Fibroblast of lung (primary cell): ENCODE measurements around the gene FAM107B. TPM values are rescaled to one million over a fixed set of nuclear protein-coding genes. Genes with fewer than 3 reads are reported as not detected.

Experiments
- DNase-seq, 2 donors: peaks; one replicate each; pipeline versions ENCODE4 v3.0.0 to v3.0.0-alpha.2; 2010; ENCODE audit warnings: low read depth in 2 of 2
- H2AFZ ChIP-seq: 2 replicates; pipeline ENCODE4 v1.5.1; 2012; ENCODE audit warnings: low read length, control low read depth, inconsistent platforms
- H3K27ac ChIP-seq: 2 replicates; pipeline ENCODE4 v1.5.1; 2011; ENCODE audit warnings: low read length, control low read depth; ENCODE audit not compliant: insufficient read depth
- H3K27me3 ChIP-seq: 2 replicates; pipeline ENCODE4 v1.5.1; 2011; ENCODE audit warnings: mild to moderate bottlenecking, low read length; ENCODE audit not compliant: control insufficient read depth, insufficient read depth
- H3K36me3 ChIP-seq: 2 replicates; pipeline ENCODE4 v1.5.1; 2011; ENCODE audit warnings: low read length; ENCODE audit not compliant: control insufficient read depth, insufficient read depth
- H3K4me1 ChIP-seq: 2 replicates; pipeline ENCODE4 v1.5.1; 2011; ENCODE audit warnings: low read length; ENCODE audit not compliant: control insufficient read depth, insufficient read depth; ENCODE audit errors: extremely low read depth
- H3K4me2 ChIP-seq: 2 replicates; pipeline ENCODE4 v1.5.1; 2011; ENCODE audit warnings: low read length, control low read depth; ENCODE audit not compliant: insufficient read depth; ENCODE audit errors: extremely low read depth
- H3K4me3 ChIP-seq, 4 experiments: fragments of 200-600 bp in 1 of 4; sonication (generic) in 1 of 4; replicated peaks in 1 of 4; 2 replicates each; pipeline ENCODE4 v1.5.1; 2011 to 2016; ENCODE audit warnings: low read length in 4 of 4, low read depth in 3 of 4, mild to moderate bottlenecking in 3 of 4, control low read depth in 2 of 4, inconsistent platforms in 1 of 4, mixed read lengths in 1 of 4; ENCODE audit not compliant: insufficient read depth in 1 of 4; ENCODE audit errors: control extremely low read depth in 1 of 4
- H3K79me2 ChIP-seq: 2 replicates; pipeline ENCODE4 v1.5.1; 2012; ENCODE audit warnings: mild to moderate bottlenecking, low read length, inconsistent platforms; ENCODE audit not compliant: control insufficient read depth, insufficient read depth
- H3K9ac ChIP-seq: 2 replicates; pipeline ENCODE4 v1.5.1; 2011; ENCODE audit warnings: mild to moderate bottlenecking, low read length, control low read depth; ENCODE audit not compliant: insufficient read depth
- H3K9me3 ChIP-seq: 2 replicates; pipeline ENCODE4 v1.5.1; 2012; ENCODE audit warnings: low read depth, low read length; ENCODE audit not compliant: control insufficient read depth, insufficient read depth
- H4K20me1 ChIP-seq: 2 replicates; pipeline ENCODE4 v1.5.1; 2011; ENCODE audit warnings: low read length; ENCODE audit not compliant: control insufficient read depth, insufficient read depth; ENCODE audit errors: extremely low read depth
- CTCF ChIP-seq, 2 donors: IDR thresholded peaks in 1 of 2; conservative IDR thresholded peaks in 1 of 2; 1 replicate in 1 of 2; 2 replicates in 1 of 2; pipeline ENCODE4 v1.5.1; 2011 to 2012; ENCODE audit warnings: low read length in 2 of 2, control low read depth in 1 of 2, inconsistent platforms in 1 of 2, low read depth in 1 of 2, mild to moderate bottlenecking in 1 of 2
- EZH2 ChIP-seq: IDR thresholded peaks from 2 replicates; pipeline ENCODE4 v1.5.1; 2012; ENCODE audit warnings: low read length, control low read depth, mild to moderate bottlenecking; ENCODE audit errors: missing control alignments
- polyA minus RNA-seq: library from RNA; depleted of rRNA, polyadenylated mRNA; stranded (reverse); fragments of >200 nt; gene quantifications from 2 replicates; pipeline ENCODE4 v1.2.3, GENCODE V29; 2011; ENCODE audit warnings: low replicate concordance
- polyA plus RNA-seq, 2 donors: library from polyadenylated mRNA; depleted of rRNA in 1 of 2; stranded (reverse) in 1 of 2; unstranded in 1 of 2; fragments of >200 nt; gene quantifications; 2 replicates each; pipeline ENCODE4 v1.2.1, GENCODE V29; 2011 to 2012; ENCODE audit warnings: missing spikeins in 1 of 2
- total RNA-seq: library from RNA; depleted of rRNA; stranded (reverse); fragments of >200 nt; gene quantifications from 2 replicates; pipeline ENCODE4 v1.2.1, GENCODE V29; 2014

Gene FAM107B
- total RNA-seq (18.0 and 36.0 TPM in 2 replicates), polyA plus RNA-seq (29.0 and 42.0 TPM in 2 replicates), polyA minus RNA-seq (3.7 and 9.2 TPM in 2 replicates)
- polyA plus RNA-seq (2012), result 29.5 and 43.0 TPM in 2 replicates

- Histone ChIP-seq H3K9ac (no peak within 1 kb of the TSS), H3K9me3 (no peaks in the 10 kb centered on the region), H4K20me1 (no peaks in the 10 kb centered on the region), H3K4me3 (no peak within 1 kb of the TSS), H3K27ac (no peak within 1 kb of the TSS), H3K4me2 (no peak within 1 kb of the TSS), H3K4me1 (peaks cover 8% of the 10 kb centered on the region), H3K79me2 (no peaks in the 10 kb centered on the region), H3K27me3 (no peaks in the 10 kb centered on the region), H2AFZ (no peak within 1 kb of the TSS), H3K36me3 (no peaks in the 10 kb centered on the region)
- no peak for TF ChIP-seq EZH2
- no peak for TF ChIP-seq CTCF (conservative IDR thresholded peaks at IDR 0.05 in 1 of 2, IDR thresholded peaks at IDR 0.05 in 1 of 2; ENCODE audit: low read depth in 1 of 2, low read length in 2 of 2)
- DNase-seq, result no peak
Observed at GRCh38 chr10:14774797-14775196, at the start of gene FAM107B. FAM107B (minus strand) TSS chr10:14774897; CDS start chr10:14774663, 234 bp downstream.

GRCh38 chr10:14823966-14824365 lies 49.3 kb upstream of the FAM107B start:
- H3K4me1 ChIP-seq, result peaks cover 2% of the 10 kb centered on the region
- no peak overlapping the region for H3K27ac ChIP-seq
- TF ChIP-seq CTCF (conservative IDR thresholded peaks at IDR 0.05 in 1 of 2, IDR thresholded peaks at IDR 0.05 in 1 of 2; ENCODE audit: low read depth in 1 of 2, low read length in 2 of 2) (no peak), EZH2 (no peak)
- no peak overlapping the region for H3K9ac ChIP-seq
- no peaks in the 10 kb centered on the region for H3K36me3 ChIP-seq
- H2AFZ ChIP-seq, result no peak overlapping the region
- no peaks in the 10 kb centered on the region for H3K27me3 ChIP-seq
- H3K79me2 ChIP-seq, result no peaks in the 10 kb centered on the region
- H4K20me1 ChIP-seq, result no peaks in the 10 kb centered on the region
- no peak overlapping the region for H3K4me3 ChIP-seq
- no peak overlapping the region for H3K4me2 ChIP-seq
- no peak for DNase-seq
- no peaks in the 10 kb centered on the region for H3K9me3 ChIP-seq

GRCh38 chr10:14822879-14823755 lies 48.4 kb upstream of the FAM107B start:
- H3K27me3 ChIP-seq, result no peaks in the 10 kb centered on the region
- H3K27ac ChIP-seq, result no peak overlapping the region
- no peaks in the 10 kb centered on the region for H4K20me1 ChIP-seq
- H3K4me1 ChIP-seq, result peaks cover 2% of the 10 kb centered on the region
- H3K4me3 ChIP-seq, result no peak overlapping the region
- TF ChIP-seq CTCF (conservative IDR thresholded peaks at IDR 0.05 in 1 of 2, IDR thresholded peaks at IDR 0.05 in 1 of 2; ENCODE audit: low read depth in 1 of 2, low read length in 2 of 2) (peak; percentile 81 to 82), EZH2 (no peak)
- H3K79me2 ChIP-seq, result no peaks in the 10 kb centered on the region
- H3K4me2 ChIP-seq, result no peak overlapping the region
- H3K9ac ChIP-seq, result no peak overlapping the region
- no peak overlapping the region for H2AFZ ChIP-seq
- no peaks in the 10 kb centered on the region for H3K9me3 ChIP-seq
- DNase-seq, result peak; percentile 28 to 70
- H3K36me3 ChIP-seq, result no peaks in the 10 kb centered on the region
